ENCODE data around the gene CRMP1. TPM values are rescaled to one million over a fixed set of nuclear protein-coding genes. Genes with fewer than 3 reads are reported as not detected.

CRMP1 gene
- total and polyA plus RNA-seq, 3 donors from 2014 or later, result 5.0 to 9.4 (median 8.9) TPM

- intact Hi-C loops (cut with DNase I; ENCODE audit: low total_unique reads), result no loop called here
- H3K27ac ChIP-seq, result no peak overlapping the region
- H3K4me3 ChIP-seq, result no peak overlapping the region
- H3K4me1 ChIP-seq, result no peaks in the 10 kb centered on the region
- H3K27me3 ChIP-seq, result no peaks in the 10 kb centered on the region
- TF ChIP-seq, protein P1, sequence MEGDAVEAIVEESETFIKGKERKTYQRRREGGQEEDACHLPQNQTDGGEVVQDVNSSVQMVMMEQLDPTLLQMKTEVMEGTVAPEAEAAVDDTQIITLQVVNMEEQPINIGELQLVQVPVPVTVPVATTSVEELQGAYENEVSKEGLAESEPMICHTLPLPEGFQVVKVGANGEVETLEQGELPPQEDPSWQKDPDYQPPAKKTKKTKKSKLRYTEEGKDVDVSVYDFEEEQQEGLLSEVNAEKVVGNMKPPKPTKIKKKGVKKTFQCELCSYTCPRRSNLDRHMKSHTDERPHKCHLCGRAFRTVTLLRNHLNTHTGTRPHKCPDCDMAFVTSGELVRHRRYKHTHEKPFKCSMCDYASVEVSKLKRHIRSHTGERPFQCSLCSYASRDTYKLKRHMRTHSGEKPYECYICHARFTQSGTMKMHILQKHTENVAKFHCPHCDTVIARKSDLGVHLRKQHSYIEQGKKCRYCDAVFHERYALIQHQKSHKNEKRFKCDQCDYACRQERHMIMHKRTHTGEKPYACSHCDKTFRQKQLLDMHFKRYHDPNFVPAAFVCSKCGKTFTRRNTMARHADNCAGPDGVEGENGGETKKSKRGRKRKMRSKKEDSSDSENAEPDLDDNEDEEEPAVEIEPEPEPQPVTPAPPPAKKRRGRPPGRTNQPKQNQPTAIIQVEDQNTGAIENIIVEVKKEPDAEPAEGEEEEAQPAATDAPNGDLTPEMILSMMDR (IDR thresholded peaks at IDR 0.05), result no peak
- TF ChIP-seq POLR2A (IDR thresholded peaks at IDR 0.05), result no peak
- WGBS, 2 donors, result 46 to 50% methylated on average over 3 of the region's 3 CpGs
- DNase-seq, result no peak
- no peaks in the 10 kb centered on the region for H3K9me3 ChIP-seq
- H3K36me3 ChIP-seq (ENCODE audit: low read depth, missing control alignments), result no peaks in the 10 kb centered on the region
Observed at GRCh38 chr4:5908876-5909427, 16.1 kb upstream of the CRMP1 start.

DNA sequence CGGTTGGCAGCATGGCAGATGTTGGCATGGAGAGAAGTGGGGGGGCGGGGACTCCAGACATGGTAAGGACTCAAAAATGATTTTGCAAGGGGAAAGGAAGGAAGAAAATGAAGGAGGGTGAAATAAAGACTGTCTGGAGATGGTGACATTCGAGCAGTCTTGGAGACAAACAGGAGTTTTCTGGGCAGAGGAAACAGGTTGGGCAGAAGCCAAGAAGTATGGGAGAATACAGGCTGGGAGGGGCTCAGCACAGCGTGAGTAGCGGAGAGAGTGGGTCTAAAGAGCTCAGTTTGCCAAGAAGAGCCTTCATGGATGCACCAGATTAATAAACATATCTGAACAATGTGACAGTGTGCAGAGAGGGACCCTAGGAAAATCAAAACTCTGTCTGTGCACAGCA, 13.3 kb upstream of the CRMP1 start:
- Histone ChIP-seq H3K27ac (no peak overlapping the region), H3K36me3 (ENCODE audit: low read depth, missing control alignments) (no peaks in the 10 kb centered on the region), H3K27me3 (no peaks in the 10 kb centered on the region), H3K4me3 (no peak overlapping the region), H3K9me3 (no peaks in the 10 kb centered on the region), H3K4me1 (no peaks in the 10 kb centered on the region)
- TF ChIP-seq, protein P1 (IDR thresholded peaks at IDR 0.05), result no peak
- no peak for TF ChIP-seq POLR2A (IDR thresholded peaks at IDR 0.05)
- WGBS, 2 donors, result 36 to 57% methylated on average over 5 of the region's 5 CpGs
- DNase-seq, result no peak
- intact Hi-C loops (cut with DNase I; ENCODE audit: low total_unique reads), result no loop called here

DNA sequence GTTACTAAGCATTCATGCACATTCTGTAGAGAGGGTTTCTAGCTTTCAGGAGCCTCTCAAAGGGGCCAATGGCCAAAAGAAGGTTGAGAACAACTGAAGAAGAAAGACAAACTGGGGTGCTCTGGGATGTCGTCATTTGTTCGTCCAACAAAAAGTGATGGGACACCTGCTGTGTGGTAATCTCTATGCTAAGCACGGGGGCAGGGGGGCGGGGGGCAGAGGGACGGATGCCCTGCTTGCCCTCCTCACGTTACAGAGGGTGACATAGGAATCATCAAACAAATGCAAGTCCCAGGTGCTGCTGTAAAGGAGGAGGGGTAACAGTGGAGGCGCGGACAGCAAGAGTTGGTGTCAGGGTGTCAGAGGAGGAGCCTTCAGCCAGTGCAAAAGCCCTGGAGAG, 12.8 kb upstream of the CRMP1 start:
- no peak for DNase-seq
- WGBS, 2 donors, result 26 to 35% methylated on average over 8 of the region's 8 CpGs
- Histone ChIP-seq H3K9me3 (no peaks in the 10 kb centered on the region), H3K4me1 (no peaks in the 10 kb centered on the region), H3K36me3 (ENCODE audit: low read depth, missing control alignments) (no peaks in the 10 kb centered on the region), H3K4me3 (no peak overlapping the region), H3K27me3 (no peaks in the 10 kb centered on the region), H3K27ac (no peak overlapping the region)
- intact Hi-C loops (cut with DNase I; ENCODE audit: low total_unique reads), result no loop called here
- TF ChIP-seq, protein P1 (IDR thresholded peaks at IDR 0.05), result no peak
- no peak for TF ChIP-seq POLR2A (IDR thresholded peaks at IDR 0.05)

DNA sequence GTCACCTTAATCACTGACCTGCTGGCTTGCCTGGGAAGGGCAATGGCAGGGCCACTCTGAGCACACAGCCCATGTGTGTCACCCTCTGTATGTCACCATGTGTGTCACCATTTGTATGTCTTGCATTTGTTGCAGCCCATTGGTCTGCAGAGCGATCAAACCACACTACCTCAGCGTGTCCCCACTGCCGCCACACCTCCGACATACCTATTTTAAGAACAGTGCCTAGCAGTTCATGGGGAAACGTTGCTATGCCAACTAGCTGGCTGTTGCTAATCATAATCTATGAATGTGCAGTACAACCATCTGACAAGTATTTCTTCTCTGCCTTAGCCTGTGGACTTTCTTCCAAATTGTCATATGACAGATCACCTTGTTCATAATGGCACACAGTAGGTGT, 8.0 kb upstream of the CRMP1 start:
- H3K4me3 ChIP-seq, result no peak overlapping the region
- TF ChIP-seq, protein P1 (IDR thresholded peaks at IDR 0.05), result no peak
- no peak for TF ChIP-seq POLR2A (IDR thresholded peaks at IDR 0.05)
- no peaks in the 10 kb centered on the region for H3K36me3 ChIP-seq (ENCODE audit: low read depth, missing control alignments)
- intact Hi-C loops (cut with DNase I; ENCODE audit: low total_unique reads), result no loop called here
- no peaks in the 10 kb centered on the region for H3K9me3 ChIP-seq
- no peaks in the 10 kb centered on the region for H3K27me3 ChIP-seq
- no peaks in the 10 kb centered on the region for H3K4me1 ChIP-seq
- H3K27ac ChIP-seq, result no peak overlapping the region
- 83 to 92% methylated on average over 5 of the region's 5 CpGs for WGBS, 2 donors
- DNase-seq, result no peak

DNA sequence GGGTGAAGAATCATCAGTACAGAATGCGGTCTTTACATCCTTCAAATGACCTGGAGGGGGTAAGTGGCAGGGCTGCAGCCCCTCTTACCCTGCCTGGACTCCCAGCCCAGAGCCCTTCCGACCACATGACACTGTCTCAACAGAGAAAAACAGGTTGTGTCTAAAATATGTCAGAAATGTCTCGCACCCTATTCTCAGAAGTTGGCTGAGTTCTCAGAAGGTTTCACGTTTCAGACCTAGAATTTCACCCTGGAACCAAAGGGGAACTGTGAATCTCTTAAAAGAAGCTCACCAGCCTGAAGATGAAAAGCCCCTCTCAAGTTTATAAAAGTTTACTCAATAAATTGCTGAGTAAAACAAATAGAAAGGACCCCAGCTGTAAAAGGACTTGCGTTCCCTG, 7.0 kb upstream of the CRMP1 start:
- H3K9me3 ChIP-seq, result no peaks in the 10 kb centered on the region
- intact Hi-C loops (cut with DNase I; ENCODE audit: low total_unique reads), result no loop called here
- TF ChIP-seq, protein P1 (IDR thresholded peaks at IDR 0.05), result no peak
- no peak for TF ChIP-seq POLR2A (IDR thresholded peaks at IDR 0.05)
- H3K27ac ChIP-seq, result no peak overlapping the region
- DNase-seq, result no peak
- no peaks in the 10 kb centered on the region for H3K27me3 ChIP-seq
- H3K4me1 ChIP-seq, result no peaks in the 10 kb centered on the region
- WGBS, 2 donors, result 71 to 77% methylated on average over 5 of the region's 5 CpGs
- H3K36me3 ChIP-seq (ENCODE audit: low read depth, missing control alignments), result no peaks in the 10 kb centered on the region
- no peak overlapping the region for H3K4me3 ChIP-seq
